Measurements from ENCODE around the gene DNM2. TPM values are rescaled to one million over a fixed set of nuclear protein-coding genes. Genes with fewer than 3 reads are reported as not detected.

DNM2 gene
- total and polyA plus RNA-seq, 3 donors from 2014 or later = 166 to 274 (median 226) TPM

GRCh38 chr19:10691178-10691881, 26.5 kb upstream of the DNM2 start:
- Histone ChIP-seq H3K4me1 (peaks cover 20% of the 10 kb centered on the region), H3K27ac (no peak overlapping the region), H3K36me3 (ENCODE audit: low read depth, missing control alignments) (no peaks in the 10 kb centered on the region), H3K27me3 (no peaks in the 10 kb centered on the region), H3K4me3 (no peak overlapping the region), H3K9me3 (no peaks in the 10 kb centered on the region)
- WGBS, 2 donors = 80 to 83% methylated on average over 18 to 23 of the region's 23 CpGs
- TF ChIP-seq POLR2A (IDR thresholded peaks at IDR 0.05) = no peak
- TF ChIP-seq CTCF (IDR thresholded peaks at IDR 0.05) = no peak
- DNase-seq = no peak
- intact Hi-C loops (cut with DNase I; ENCODE audit: low total_unique reads) = no loop called here

- no peak for DNase-seq
- H3K4me3 ChIP-seq = no peak overlapping the region
- H3K27ac ChIP-seq = no peak overlapping the region
- peaks cover 15% of the 10 kb centered on the region for H3K4me1 ChIP-seq
- WGBS, 2 donors = 65 to 76% methylated on average over 4 to 5 of the region's 5 CpGs
- no peaks in the 10 kb centered on the region for H3K9me3 ChIP-seq
- TF ChIP-seq POLR2A (IDR thresholded peaks at IDR 0.05) = no peak
- TF ChIP-seq CTCF (IDR thresholded peaks at IDR 0.05) = no peak
- H3K27me3 ChIP-seq = no peaks in the 10 kb centered on the region
- no peaks in the 10 kb centered on the region for H3K36me3 ChIP-seq (ENCODE audit: low read depth, missing control alignments)
- intact Hi-C loops (cut with DNase I; ENCODE audit: low total_unique reads) = no loop called here
These were observed 26.0 kb upstream of the DNM2 start for GRCh38 chr19:10691883-10692282.

GRCh38 chr19:10692673-10693264, 25.1 kb upstream of the DNM2 start:
- Histone ChIP-seq H3K4me3 (no peak overlapping the region), H3K36me3 (ENCODE audit: low read depth, missing control alignments) (no peaks in the 10 kb centered on the region), H3K27ac (no peak overlapping the region), H3K4me1 (peaks cover 10% of the 10 kb centered on the region), H3K27me3 (no peaks in the 10 kb centered on the region), H3K9me3 (no peaks in the 10 kb centered on the region)
- intact Hi-C loops (cut with DNase I; ENCODE audit: low total_unique reads) = no loop called here
- WGBS, 2 donors = 83 to 88% methylated on average over 5 of the region's 5 CpGs
- no peak for TF ChIP-seq POLR2A (IDR thresholded peaks at IDR 0.05)
- TF ChIP-seq CTCF (IDR thresholded peaks at IDR 0.05) = no peak
- DNase-seq = no peak

GRCh38 chr19:10694706-10695307, 23.1 kb upstream of the DNM2 start:
- 34 to 38% methylated on average over 15 to 16 of the region's 16 CpGs for WGBS, 2 donors
- no peaks in the 10 kb centered on the region for H3K27me3 ChIP-seq
- intact Hi-C loops (cut with DNase I; ENCODE audit: low total_unique reads) = no loop called here
- H3K9me3 ChIP-seq = no peaks in the 10 kb centered on the region
- no peak for DNase-seq
- TF ChIP-seq CTCF (IDR thresholded peaks at IDR 0.05) = no peak
- no peak for TF ChIP-seq POLR2A (IDR thresholded peaks at IDR 0.05)
- no peaks in the 10 kb centered on the region for H3K36me3 ChIP-seq (ENCODE audit: low read depth, missing control alignments)
- H3K27ac ChIP-seq = no peak overlapping the region
- H3K4me3 ChIP-seq = peak overlapping the region; percentile 21 to 27
- peaks cover 10% of the 10 kb centered on the region for H3K4me1 ChIP-seq

Measured in testis (tissue), 3 donors.